Osteocyte (in vitro differentiated cells): ENCODE results near the gene KCNH5. TPM values are rescaled to one million over a fixed set of nuclear protein-coding genes. Genes with fewer than 3 reads are reported as not detected.

Experiments
- DNase-seq: peaks from one replicate; pipeline ENCODE4 v3.0.0; 2021; ENCODE audit warnings: mixed read lengths; ENCODE audit not compliant: unreplicated experiment; ENCODE audit errors: extremely low spot score
- H3K27ac Mint-ChIP-seq: one replicate; pipeline ENCODE4 v1.8.0; 2021; ENCODE audit warnings: mild to moderate bottlenecking, mixed read lengths; ENCODE audit not compliant: unreplicated experiment
- H3K27me3 Mint-ChIP-seq: one replicate; pipeline ENCODE4 v1.8.0; 2021; ENCODE audit warnings: mixed read lengths; ENCODE audit not compliant: unreplicated experiment
- H3K36me3 Mint-ChIP-seq: one replicate; pipeline ENCODE4 v1.8.0; 2021; ENCODE audit warnings: mixed read lengths; ENCODE audit not compliant: unreplicated experiment
- H3K4me1 Mint-ChIP-seq: one replicate; pipeline ENCODE4 v1.8.0; 2021; ENCODE audit warnings: mixed read lengths; ENCODE audit not compliant: unreplicated experiment
- H3K4me3 Mint-ChIP-seq: one replicate; pipeline ENCODE4 v1.8.0; 2021; ENCODE audit warnings: mild to moderate bottlenecking, moderate library complexity, mixed read lengths; ENCODE audit not compliant: unreplicated experiment
- H3K9me3 Mint-ChIP-seq: one replicate; pipeline ENCODE4 v1.8.0; 2021; ENCODE audit warnings: mixed read lengths; ENCODE audit not compliant: unreplicated experiment
- CTCF ChIP-seq: fragments of 200-600 bp; sonication (generic); IDR thresholded peaks from 2 replicates; pipeline ENCODE4 v1.5.0; 2021; ENCODE audit warnings: antibody characterized with exemption, mild to moderate bottlenecking, moderate library complexity
- total RNA-seq: library from RNA; stranded (reverse); gene quantifications from 2 replicates; pipeline ENCODE4 v1.2.1, GENCODE V29; 2021

The KCNH5 gene
- total RNA-seq, 1 donor from 2014 or later = not detected

- peaks cover 4% of the 10 kb centered on the region for H3K9me3 Mint-ChIP-seq
- DNase-seq = no peak
- TF ChIP-seq CTCF = no peak
- H3K27ac Mint-ChIP-seq = no peak overlapping the region
- no peaks in the 10 kb centered on the region for H3K36me3 Mint-ChIP-seq
- H3K27me3 Mint-ChIP-seq = no peaks in the 10 kb centered on the region
- H3K4me1 Mint-ChIP-seq = no peaks in the 10 kb centered on the region
- H3K4me3 Mint-ChIP-seq = no peak overlapping the region
Observed at GRCh38 chr14:62711351-62712023, 333.8 kb downstream of the KCNH5 start.

- H3K27me3 Mint-ChIP-seq = no peaks in the 10 kb centered on the region
- DNase-seq = no peak
- no peaks in the 10 kb centered on the region for H3K36me3 Mint-ChIP-seq
- H3K9me3 Mint-ChIP-seq = peaks cover 4% of the 10 kb centered on the region
- H3K4me1 Mint-ChIP-seq = no peaks in the 10 kb centered on the region
- no peak overlapping the region for H3K4me3 Mint-ChIP-seq
- no peak overlapping the region for H3K27ac Mint-ChIP-seq
- no peak for TF ChIP-seq CTCF
Observed at GRCh38 chr14:62710811-62711210, 334.4 kb downstream of the KCNH5 start.

- Mint-ChIP-seq H3K4me3 (no peak overlapping the region), H3K9me3 (peaks cover 4% of the 10 kb centered on the region), H3K36me3 (no peaks in the 10 kb centered on the region), H3K27me3 (no peaks in the 10 kb centered on the region), H3K4me1 (no peaks in the 10 kb centered on the region), H3K27ac (no peak overlapping the region)
- no peak for DNase-seq
- TF ChIP-seq CTCF = no peak
Observed at GRCh38 chr14:62709773-62710172, 335.5 kb downstream of the KCNH5 start.

- Mint-ChIP-seq H3K27ac (no peak overlapping the region), H3K9me3 (peaks cover 4% of the 10 kb centered on the region), H3K27me3 (no peaks in the 10 kb centered on the region), H3K4me3 (no peak overlapping the region), H3K4me1 (no peaks in the 10 kb centered on the region), H3K36me3 (no peaks in the 10 kb centered on the region)
- no peak for TF ChIP-seq CTCF
- no peak for DNase-seq
Observed at GRCh38 chr14:62706217-62706616, 339.0 kb downstream of the KCNH5 start.

- Mint-ChIP-seq H3K4me1 (no peaks in the 10 kb centered on the region), H3K4me3 (no peak overlapping the region), H3K27me3 (no peaks in the 10 kb centered on the region), H3K27ac (no peak overlapping the region), H3K36me3 (no peaks in the 10 kb centered on the region), H3K9me3 (no peaks in the 10 kb centered on the region)
- DNase-seq = no peak
- no peak for TF ChIP-seq CTCF
Observed at GRCh38 chr14:62697461-62697860, 347.8 kb downstream of the KCNH5 start.
